B cell (primary cell): ENCODE measurements around the gene ACACB. TPM values are rescaled to one million over a fixed set of nuclear protein-coding genes. Genes with fewer than 3 reads are reported as not detected.

Experiments
- ATAC-seq: fragments of 200-7000 bp; cut with Tn5 transposase; one replicate; pipeline ENCODE4 v1.10.0; 2021; ENCODE audit warnings: low read depth, mild to moderate bottlenecking, moderate number of reproducible peaks, moderate library complexity
- CTCF ChIA-PET: fragments of 350-600 bp; sonication (Branson Sonifier 250); formaldehyde crosslinking; loops from one replicate; lab custom pipeline; 2021; ENCODE audit warnings: antibody characterized with exemption, inconsistent platforms; lab: Charles Lee
- POLR2A ChIA-PET: fragments of 350-600 bp; sonication (Branson Sonifier 250); formaldehyde crosslinking; loops from one replicate; lab custom pipeline; 2021; ENCODE audit warnings: antibody characterized with exemption; lab: Charles Lee
- DNase-seq: peaks from one replicate; pipeline ENCODE4 v3.0.0; 2013
- H2AFZ ChIP-seq: 2 replicates; pipeline ENCODE4 v1.6.1; 2012; ENCODE audit warnings: mild to moderate bottlenecking, low read depth, low read length; ENCODE audit not compliant: insufficient read depth, poor library complexity, severe bottlenecking
- H3K27ac ChIP-seq, 2 donors: 1 replicate in 1 of 2; 2 replicates in 1 of 2; pipeline ENCODE4 v1.5.1; 2012 to 2013; ENCODE audit warnings: low read length in 2 of 2, mild to moderate bottlenecking in 2 of 2, moderate library complexity in 1 of 2
- H3K27me3 ChIP-seq, 4 experiments: fragments of 200-600 bp in 1 of 4; sonication (generic) in 1 of 4; replicated peaks in 1 of 4; 1 replicate in 2 of 4; 2 replicates in 2 of 4; pipeline versions ENCODE4 v1.6.1 to v1.7.0; 2013 to 2016; ENCODE audit warnings: low read length in 3 of 4, mild to moderate bottlenecking in 2 of 4, mixed read lengths in 1 of 4, moderate library complexity in 1 of 4; ENCODE audit not compliant: insufficient read depth in 4 of 4, control insufficient read depth in 3 of 4; ENCODE audit errors: control extremely low read depth in 1 of 4
- H3K36me3 ChIP-seq, 2 experiments: replicated peaks in 1 of 2; 1 replicate in 1 of 2; 2 replicates in 1 of 2; pipeline versions ENCODE4 v1.6.1 to v1.7.1; 2013; ENCODE audit warnings: low read length in 1 of 2; ENCODE audit not compliant: insufficient read depth in 2 of 2, control insufficient read depth in 1 of 2; ENCODE audit errors: control extremely low read depth in 1 of 2, extremely low read depth in 1 of 2
- H3K4me1 ChIP-seq, 2 donors: fragments of 200-600 bp in 1 of 2; sonication (generic) in 1 of 2; 1 replicate in 1 of 2; 2 replicates in 1 of 2; pipeline versions ENCODE4 v1.5.1 to v1.6.1; 2013 to 2017; ENCODE audit warnings: low read length in 2 of 2; ENCODE audit not compliant: control insufficient read depth in 2 of 2, insufficient read depth in 2 of 2
- H3K4me2 ChIP-seq: replicated peaks from 2 replicates; pipeline ENCODE3; 2012; ENCODE audit warnings: mild to moderate bottlenecking, low read depth, low read length; ENCODE audit not compliant: poor library complexity, severe bottlenecking
- H3K4me3 ChIP-seq, 5 experiments: fragments of 200-600 bp in 1 of 5; sonication (generic) in 1 of 5; 1 replicate in 3 of 5; 2 replicates in 2 of 5; pipeline versions ENCODE4 v1.5.1 to v1.7.0; 2011 to 2016; ENCODE audit warnings: low read length in 4 of 5, mild to moderate bottlenecking in 4 of 5, low read depth in 2 of 5, control low read depth in 1 of 5, moderate library complexity in 1 of 5; ENCODE audit not compliant: insufficient read depth in 1 of 5; ENCODE audit errors: control extremely low read depth in 1 of 5, extremely low read depth in 1 of 5
- H3K79me2 ChIP-seq: fragments of 200-600 bp; sonication (generic); one replicate; pipeline ENCODE4 v1.6.0; 2016; ENCODE audit warnings: low read length; ENCODE audit not compliant: control insufficient read depth, insufficient read depth
- H3K9ac ChIP-seq: fragments of 200-600 bp; sonication (generic); 2 replicates; pipeline ENCODE4 v1.6.1; 2017; ENCODE audit warnings: mild to moderate bottlenecking, low read length, moderate library complexity
- H3K9me3 ChIP-seq, 3 donors: one replicate each; pipeline versions ENCODE4 v1.6.1 to v1.7.1; 2013; ENCODE audit warnings: low read length in 2 of 3; ENCODE audit not compliant: control insufficient read depth in 2 of 3, insufficient read depth in 1 of 3; ENCODE audit errors: control extremely low read depth in 1 of 3
- H4K20me1 ChIP-seq: 2 replicates; pipeline ENCODE4 v1.6.0; 2012; ENCODE audit warnings: mild to moderate bottlenecking, low read length; ENCODE audit not compliant: insufficient read depth, control insufficient read depth, poor library complexity, severe bottlenecking
- H3K27ac Mint-ChIP-seq: one replicate; pipeline ENCODE4 v1.8.0; 2021; ENCODE audit warnings: mixed read lengths
- H3K27me3 Mint-ChIP-seq: one replicate; pipeline ENCODE4 v1.8.0; 2021; ENCODE audit warnings: mixed read lengths
- H3K4me1 Mint-ChIP-seq: one replicate; pipeline ENCODE4 v1.8.0; 2021; ENCODE audit warnings: mixed read lengths
- H3K4me3 Mint-ChIP-seq: one replicate; pipeline ENCODE4 v1.8.0; 2021; ENCODE audit warnings: mixed read lengths
- H3K9me3 Mint-ChIP-seq: one replicate; pipeline ENCODE4 v1.8.0; 2022; ENCODE audit warnings: mixed read lengths; ENCODE audit not compliant: insufficient read depth
- CTCF ChIP-seq: fragments of 200-600 bp; IDR thresholded peaks from one replicate; pipeline ENCODE4 v1.8.0; 2022; ENCODE audit warnings: antibody characterized with exemption, mild to moderate bottlenecking
- EZH2 ChIP-seq: IDR thresholded peaks from 2 replicates; pipeline ENCODE4 v1.6.1; 2012; ENCODE audit warnings: borderline replicate concordance, low read depth, mild to moderate bottlenecking, moderate library complexity, low read length; ENCODE audit not compliant: insufficient read depth, poor library complexity, severe bottlenecking
- WGBS: methylation state at CpG from one replicate; pipeline ENCODE4 v1.1.5; 2013; ENCODE audit warnings: missing lambda C conversion rate; ENCODE audit not compliant: insufficient coverage; 5-methylcytosine and 5-hydroxymethylcytosine counted together
- intact Hi-C: fragments of 100-400 bp; cut with micrococcal nuclease; formaldehyde crosslinking; loops from one replicate; pipeline ENCODE4 v1.10.0; 2022
- polyA plus RNA-seq: library from polyadenylated mRNA; depleted of rRNA; stranded (reverse); fragments of >200 nt; gene quantifications from 2 replicates; pipeline ENCODE4 v1.2.3, GENCODE V29; 2012
- total RNA-seq, 2 donors: library from RNA; stranded (reverse); fragments of 120-200 nt in 1 of 2; gene quantifications; 1 replicate in 1 of 2; 2 replicates in 1 of 2; pipeline versions ENCODE4 v1.2.3 to v1.2.4, GENCODE V29; 2013 to 2022

Gene ACACB
- total and polyA plus RNA-seq, 2 donors (not counting 1 experiment from before 2014, with no cell fraction given): 7.4 to 27.5 TPM

DNA sequence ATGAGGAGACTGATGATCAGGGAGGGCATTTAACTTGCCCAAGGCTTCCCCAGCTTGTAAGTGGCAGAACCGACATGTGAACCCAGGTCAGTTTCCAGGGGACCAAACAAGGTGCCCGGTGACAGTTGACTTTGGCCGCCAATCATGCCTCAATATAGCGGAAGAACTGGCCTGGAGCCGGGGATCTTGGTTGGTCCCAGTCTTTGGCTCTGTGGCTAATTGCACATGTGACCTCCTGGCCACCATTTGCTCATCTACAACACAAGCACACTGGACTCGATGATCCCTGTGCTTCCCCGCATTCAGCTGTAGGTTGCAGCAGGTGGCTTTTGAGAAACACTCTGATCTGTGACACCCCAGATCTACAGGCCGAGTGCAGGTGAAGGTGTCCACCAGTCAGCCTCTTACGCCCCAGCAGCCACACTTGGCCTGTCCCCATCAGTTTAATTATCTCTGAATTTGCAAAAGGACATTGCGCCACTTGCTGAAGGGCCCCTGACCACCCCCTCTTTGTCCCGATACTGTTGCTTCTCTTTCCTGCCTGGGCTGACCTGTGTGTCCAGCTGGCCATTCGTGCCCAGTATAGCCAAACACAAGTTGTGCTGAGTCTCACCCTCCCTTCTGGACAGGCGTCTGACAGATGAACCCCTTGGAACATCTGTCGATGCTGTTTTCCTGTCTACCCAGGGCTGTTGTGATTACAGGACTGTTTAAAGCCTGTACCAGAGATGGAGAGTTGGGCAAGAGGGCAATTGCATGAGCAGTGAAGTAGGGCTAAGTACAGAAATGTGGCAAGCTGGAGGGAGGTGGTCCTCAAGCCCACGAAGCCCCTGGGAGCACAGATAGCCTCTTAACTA is 14.1 kb downstream of the ACACB start:
- no peaks in the 10 kb centered on the region for H3K9me3 Mint-ChIP-seq
- no peak overlapping the region for H3K27ac Mint-ChIP-seq
- H3K4me2 ChIP-seq: no peak overlapping the region
- H3K27ac ChIP-seq: no peak overlapping the region
- WGBS: 86% methylated on average over 15 of the region's 15 CpGs
- intact Hi-C loops: no loop called here
- ChIA-PET POLR2A (no interaction called here), CTCF (no interaction called here)
- TF ChIP-seq EZH2 (no peak), CTCF (no peak)
- H3K4me1 ChIP-seq: no peaks in the 10 kb centered on the region
- no peak for DNase-seq
- no peak overlapping the region for H3K4me3 ChIP-seq
- no peaks in the 10 kb centered on the region for H3K36me3 ChIP-seq
- no peak for ATAC-seq
- H3K9me3 ChIP-seq: no peaks in the 10 kb centered on the region
- peaks cover 16% of the 10 kb centered on the region for H3K27me3 Mint-ChIP-seq
- H3K4me3 Mint-ChIP-seq: no peak overlapping the region
- no peaks in the 10 kb centered on the region for H4K20me1 ChIP-seq
- no peaks in the 10 kb centered on the region for H3K4me1 Mint-ChIP-seq
- no peak overlapping the region for H2AFZ ChIP-seq
- H3K79me2 ChIP-seq: no peaks in the 10 kb centered on the region
- H3K9ac ChIP-seq: no peak overlapping the region
- H3K27me3 ChIP-seq: no peaks in the 10 kb centered on the region
